IMR-90 (cell line): ENCODE results near the gene NUB1. TPM values are rescaled to one million over a fixed set of nuclear protein-coding genes. Genes with fewer than 3 reads are reported as not detected.

ENCODE experiments used
- ATAC-seq: fragments of 200-7000 bp; cut with Tn5 transposase; 2 replicates; pipeline ENCODE4 v1.9.1; 2020; ENCODE audit warnings: low read depth, mild to moderate bottlenecking, moderate library complexity
- BruUV-seq: library from RNA; stranded (reverse); fragments of 400-500 nt; replicated peaks from 2 replicates; lab custom pipeline; 2021; lab: Mats Ljungman, UMichigan
- CTCF ChIA-PET: fragments of 300-600 bp; formaldehyde crosslinking; extraction: SDS; loops from one replicate; lab custom pipeline; 2021; ENCODE audit warnings: antibody characterized with exemption; lab: Yijun Ruan, JAX
- POLR2A ChIA-PET: fragments of 300-600 bp; sonication (Branson Sonifier 250); formaldehyde crosslinking; loops from one replicate; lab custom pipeline; 2022; ENCODE audit warnings: antibody characterized with exemption; ENCODE audit not compliant: unreplicated experiment; lab: Charles Lee
- DNase-seq: peaks from one replicate; pipeline ENCODE4 v3.0.0; 2013
- H2AFZ ChIP-seq: replicated peaks from 2 replicates; pipeline ENCODE3; 2013; ENCODE audit warnings: low read length, mild to moderate bottlenecking; ENCODE audit not compliant: poor library complexity
- H2AK5ac ChIP-seq: 2 replicates; pipeline ENCODE4 v1.6.1; 2013; ENCODE audit warnings: low read depth, low read length, inconsistent platforms
- H2AK9ac ChIP-seq: replicated peaks from 2 replicates; pipeline ENCODE3; 2013; ENCODE audit warnings: mild to moderate bottlenecking, low read depth, low read length, moderate library complexity; ENCODE audit not compliant: poor library complexity
- H2BK120ac ChIP-seq: 2 replicates; pipeline ENCODE4 v1.6.1; 2013; ENCODE audit warnings: low read depth, low read length, inconsistent platforms
- H2BK15ac ChIP-seq: 3 replicates; pipeline ENCODE4 v1.6.1; 2013; ENCODE audit warnings: low read depth, low read length, inconsistent platforms
- H2BK20ac ChIP-seq: 2 replicates; pipeline ENCODE4 v1.6.1; 2013; ENCODE audit warnings: low read depth, mild to moderate bottlenecking, inconsistent platforms, low read length, moderate library complexity
- H2BK5ac ChIP-seq: 2 replicates; pipeline ENCODE4 v1.6.1; 2013; ENCODE audit warnings: mild to moderate bottlenecking, low read depth, low read length, inconsistent platforms; ENCODE audit not compliant: poor library complexity, severe bottlenecking
- H3K14ac ChIP-seq: replicated peaks from 2 replicates; pipeline ENCODE4 v1.6.1; 2013; ENCODE audit warnings: low read depth, low read length, inconsistent platforms
- H3K18ac ChIP-seq: 2 replicates; pipeline ENCODE4 v1.6.1; 2013; ENCODE audit warnings: low read depth, low read length, control low read depth
- H3K23ac ChIP-seq: 2 replicates; pipeline ENCODE4 v1.6.1; 2013; ENCODE audit warnings: low read depth, low read length, inconsistent platforms
- H3K27ac ChIP-seq: 2 replicates; pipeline ENCODE4 v1.5.1; 2013; ENCODE audit warnings: mild to moderate bottlenecking, control low read depth, low read length; ENCODE audit not compliant: insufficient read depth
- H3K27me3 ChIP-seq: 2 replicates; pipeline ENCODE4 v1.6.1; 2013; ENCODE audit warnings: low read length; ENCODE audit not compliant: control insufficient read depth, insufficient read depth
- H3K36me3 ChIP-seq: 2 replicates; pipeline ENCODE4 v1.6.1; 2013; ENCODE audit warnings: low read length, mixed read lengths; ENCODE audit not compliant: control insufficient read depth, insufficient read depth
- H3K4ac ChIP-seq: 2 replicates; pipeline ENCODE4 v1.6.1; 2013; ENCODE audit warnings: low read depth, low read length, inconsistent platforms
- H3K4me1 ChIP-seq: 2 replicates; pipeline ENCODE4 v1.6.1; 2013; ENCODE audit warnings: low read length, mixed read lengths; ENCODE audit not compliant: control insufficient read depth, insufficient read depth
- H3K4me2 ChIP-seq: 2 replicates; pipeline ENCODE4 v1.6.1; 2013; ENCODE audit warnings: low read depth, mild to moderate bottlenecking, control low read depth, low read length, moderate library complexity
- H3K4me3 ChIP-seq: 2 replicates; pipeline ENCODE4 v1.5.1; 2013; ENCODE audit warnings: low read depth, mild to moderate bottlenecking, control low read depth, low read length, moderate library complexity; ENCODE audit not compliant: insufficient read depth
- H3K56ac ChIP-seq: 2 replicates; pipeline ENCODE4 v1.6.1; 2013; ENCODE audit warnings: low read length, inconsistent platforms; ENCODE audit not compliant: insufficient read depth; ENCODE audit errors: extremely low read depth
- H3K79me1 ChIP-seq, 2 experiments: 2 replicates each; pipeline ENCODE4 v1.6.1; 2013; ENCODE audit warnings: low read length in 2 of 2, inconsistent platforms in 1 of 2, low read depth in 1 of 2
- H3K9ac ChIP-seq: 2 replicates; pipeline ENCODE4 v1.6.1; 2013; ENCODE audit warnings: low read depth, low read length, control low read depth
- H3K9me1 ChIP-seq: 2 replicates; pipeline ENCODE4 v1.6.1; 2013; ENCODE audit warnings: low read length, inconsistent platforms; ENCODE audit not compliant: insufficient read depth
- H3K9me3 ChIP-seq: 2 replicates; pipeline ENCODE4 v1.6.1; 2013; ENCODE audit warnings: low read length; ENCODE audit not compliant: control insufficient read depth, insufficient read depth
- H4K20me1 ChIP-seq: 2 replicates; pipeline ENCODE4 v1.6.1; 2013; ENCODE audit warnings: low read length, inconsistent platforms; ENCODE audit not compliant: insufficient read depth
- H4K5ac ChIP-seq: 2 replicates; pipeline ENCODE4 v1.6.1; 2013; ENCODE audit warnings: mild to moderate bottlenecking, low read depth, low read length, control low read depth
- H4K8ac ChIP-seq, 2 experiments: 2 replicates each; pipeline ENCODE4 v1.6.1; 2013; ENCODE audit warnings: low read depth in 2 of 2, low read length in 2 of 2, control low read depth in 1 of 2, inconsistent platforms in 1 of 2
- H4K91ac ChIP-seq: 2 replicates; pipeline ENCODE4 v1.6.1; 2013; ENCODE audit warnings: low read depth, low read length, inconsistent platforms; ENCODE audit not compliant: insufficient read depth
- CTCF ChIP-seq: conservative IDR thresholded peaks from 2 replicates; pipeline ENCODE4 v1.5.1; 2012; ENCODE audit warnings: mild to moderate bottlenecking, low read depth, low read length, improper control_type of control experiment
- NFE2L2 ChIP-seq: fragments of 150-350 bp; IDR thresholded peaks from 2 replicates; pipeline ENCODE4 v1.6.1; 2016; ENCODE audit warnings: low read depth, mild to moderate bottlenecking, low read length
- POLR2A ChIP-seq: IDR thresholded peaks from 2 replicates; pipeline ENCODE4 v1.6.1; 2012; ENCODE audit warnings: mild to moderate bottlenecking, low read depth, low read length
- WGBS, 2 experiments: methylation state at CpG; one replicate each; pipeline versions ENCODE4 v1.1.5 to v1.1.7; 2013; ENCODE audit warnings: missing lambda C conversion rate in 2 of 2; ENCODE audit not compliant: insufficient read length in 1 of 2; ENCODE audit errors: extremely low coverage in 2 of 2; 5-methylcytosine and 5-hydroxymethylcytosine counted together
- dilution Hi-C: fragments of 300-500 bp; cut with HindIII; formaldehyde crosslinking; loops from one replicate; pipeline ENCODE4 v1.14.3; 2018; ENCODE audit warnings: low sequenced_read_pairs; ENCODE audit not compliant: unreplicated experiment
- in situ Hi-C: fragments of 300-500 bp; cut with MboI; formaldehyde crosslinking; loops from 3 replicates; pipeline ENCODE4 v1.14.3; 2019; ENCODE audit warnings: low sequenced_read_pairs, inconsistent platforms, mixed read lengths
- intact Hi-C: fragments of 100-400 bp; cut with micrococcal nuclease; formaldehyde crosslinking; loops from 2 replicates; pipeline ENCODE4 v1.10.0; 2022
- polyA plus RNA-seq, 3 experiments: library from polyadenylated mRNA; depleted of rRNA; stranded (reverse); fragments of >200 nt; gene quantifications; 2 replicates each; pipeline ENCODE4 v1.2.3, GENCODE V29; 2012; ENCODE audit warnings: low replicate concordance in 1 of 3
- total RNA-seq: library from RNA; depleted of rRNA; stranded (reverse); fragments of >200 nt; gene quantifications from 2 replicates; pipeline ENCODE4 v1.2.3, GENCODE V29; 2012

The NUB1 gene
- total and polyA plus RNA-seq, 2 of the 4 experiments (the other 2 are of a cell fraction), result 20.1 to 29.7 TPM

- Histone ChIP-seq H3K9me3 (peaks cover 3% of the 10 kb centered on the region; the same call in 1 of the 2 replicates), H3K18ac (no peak overlapping the region), H3K27ac (no peak overlapping the region), H3K23ac (no peak overlapping the region), H2BK15ac (no peak overlapping the region), H3K4me1 (peaks cover 3% of the 10 kb centered on the region), H3K56ac (no peak overlapping the region), H2AFZ (peak overlapping the region; percentile 99), H3K79me1 (peaks cover 14 to 19% of the 10 kb centered on the region in 2 experiments), H3K27me3 (no peaks in the 10 kb centered on the region; the same call in none of the 2 replicates), H4K5ac (peak overlapping the region; percentile 88), H2BK20ac (peak overlapping the region; percentile 6; the same call in 1 of the 2 replicates), H2BK120ac (peak overlapping the region; percentile 25; the same call in 1 of the 2 replicates), H3K9me1 (peaks cover 3% of the 10 kb centered on the region; the same call in 1 of the 2 replicates), H4K20me1 (no peaks in the 10 kb centered on the region; the same call in 1 of the 2 replicates), H2AK9ac (peak overlapping the region; percentile 66), H3K36me3 (peaks cover 5% of the 10 kb centered on the region), H3K9ac (no peak overlapping the region), H4K8ac (peak overlapping the region; percentile 77 to 88; a peak in 3 of 4 replicates), H3K4me3 (peak overlapping the region; percentile 40; the same call in 1 of the 2 replicates), H2AK5ac (no peak overlapping the region), H3K14ac (no peak overlapping the region), H2BK5ac (no peak overlapping the region), H3K4me2 (peak overlapping the region; percentile 72), H4K91ac (peak overlapping the region; percentile 59; the same call in 1 of the 2 replicates), H3K4ac (no peak overlapping the region)
- no peak for TF ChIP-seq POLR2A
- no peak for TF ChIP-seq NFE2L2
- TF ChIP-seq CTCF, result 0 out of 2 replicates have a peak, but pooled peaks have one; percentile 6
- in situ Hi-C loops, result no loop called here
- BruUV-seq, result no TSS peak
- dilution Hi-C loops, result no loop called here
- intact Hi-C loops, result no loop called here
- ChIA-PET POLR2A (interaction anchor here (0.6 kb wide), 1 partner anchor 9 kb away, joined by 3 read pairs; no protein-coding TSS in a partner anchor), CTCF (interaction anchor here (0.9 to 1.0 kb wide), 2 partner anchors 11 to 107 kb away, joined by 3 to 4 read pairs; no protein-coding TSS in a partner anchor)
- DNase-seq (no peak), ATAC-seq (peak; percentile 6)
- 93% methylated on average over 2 of the region's 12 CpGs; no CpG with 5 or more reads in 1 of the 2 experiments for WGBS, 2 experiments
Measured at GRCh38 chr7:151340794-151341356, 737 bp upstream of the NUB1 start.
